Stimulated activated CD8-positive, alpha-beta memory T cell treated with anti-CD3 and anti-CD28 coated beads, Interleukin-12 subunit alpha, Interleukin-12 subunit beta, amount 100 ng/mL, for 4 hours (primary cell): ENCODE measurements around the gene CCDC33.

Experiments used
- DNase-seq: peaks from one replicate; pipeline ENCODE4 v3.0.0-alpha.2; 2020; ENCODE audit warnings: low read depth

Gene CCDC33

DNA sequence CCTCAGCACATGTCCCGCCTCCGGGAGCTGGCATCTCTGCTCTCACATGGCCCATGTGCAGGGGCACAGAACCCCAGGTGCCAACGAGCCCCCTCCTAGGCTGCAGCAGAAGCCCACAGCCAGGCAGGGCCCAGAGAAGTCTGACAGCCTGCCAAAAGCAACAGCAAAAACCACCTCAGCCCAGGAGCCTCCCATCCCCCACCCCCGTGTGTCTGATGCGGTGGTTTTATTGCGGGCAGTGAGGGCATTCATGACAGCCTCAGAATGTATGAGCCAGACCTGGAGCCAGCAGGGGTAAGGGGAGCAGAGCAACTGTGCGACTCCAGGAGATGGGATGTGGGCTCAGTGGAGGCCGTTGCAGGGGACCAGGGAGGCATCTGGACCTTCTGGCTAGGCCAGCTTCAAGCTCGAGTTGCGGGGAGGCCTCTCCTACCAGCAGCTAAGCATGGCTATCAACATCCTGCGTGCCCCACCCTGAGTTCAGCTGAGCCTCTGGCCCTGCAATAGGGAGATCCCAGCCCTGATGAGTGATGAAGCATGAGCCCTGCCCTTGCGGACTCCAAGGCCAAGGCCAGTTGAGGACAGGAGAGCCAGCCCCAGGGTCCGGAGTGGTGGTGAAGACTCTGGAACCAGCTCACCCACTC is 78.8 kb downstream of the CCDC33 start:
- DNase-seq: no peak

DNA sequence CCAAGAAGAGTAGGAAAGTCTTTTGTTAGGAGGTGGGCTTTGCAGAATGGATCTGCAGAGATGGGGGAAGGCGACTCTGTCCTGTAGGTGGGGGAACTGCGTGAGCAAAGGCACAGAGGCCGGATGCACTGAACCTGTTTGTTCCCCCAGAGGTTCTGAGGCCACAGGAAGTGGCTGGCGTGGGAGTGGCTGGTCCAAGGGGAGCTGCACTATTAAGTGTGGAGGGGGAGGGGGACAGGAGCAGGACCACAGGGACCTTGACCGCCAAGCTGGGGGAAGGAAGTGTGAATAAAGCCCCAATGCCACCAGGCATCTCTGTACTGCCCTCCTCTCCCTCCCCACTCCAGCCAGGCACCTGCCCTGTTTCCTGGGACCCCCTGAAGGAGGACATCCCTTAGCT is 79.5 kb downstream of the CCDC33 start:
- DNase-seq: no peak

DNA sequence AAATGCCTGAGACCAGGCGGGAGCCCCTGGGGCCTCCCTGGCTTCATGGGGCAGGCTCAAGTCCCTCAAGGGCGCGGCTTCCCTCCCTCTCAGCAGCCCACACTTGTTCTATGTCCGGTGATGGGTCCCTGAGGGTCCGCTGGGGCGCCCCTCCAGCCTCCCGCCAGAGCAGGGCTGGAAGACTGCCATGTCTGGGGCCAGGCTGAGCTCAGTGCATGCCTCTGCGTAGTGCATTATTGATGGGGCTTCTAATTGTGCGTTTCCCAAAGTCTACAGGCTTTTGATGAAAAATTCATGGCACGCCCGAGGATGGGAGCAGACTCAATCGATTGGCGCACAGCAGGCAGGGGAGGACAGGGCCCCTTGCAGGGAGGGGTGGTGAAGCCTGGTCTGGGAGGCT is 80.0 kb downstream of the CCDC33 start:
- no peak for DNase-seq

DNA sequence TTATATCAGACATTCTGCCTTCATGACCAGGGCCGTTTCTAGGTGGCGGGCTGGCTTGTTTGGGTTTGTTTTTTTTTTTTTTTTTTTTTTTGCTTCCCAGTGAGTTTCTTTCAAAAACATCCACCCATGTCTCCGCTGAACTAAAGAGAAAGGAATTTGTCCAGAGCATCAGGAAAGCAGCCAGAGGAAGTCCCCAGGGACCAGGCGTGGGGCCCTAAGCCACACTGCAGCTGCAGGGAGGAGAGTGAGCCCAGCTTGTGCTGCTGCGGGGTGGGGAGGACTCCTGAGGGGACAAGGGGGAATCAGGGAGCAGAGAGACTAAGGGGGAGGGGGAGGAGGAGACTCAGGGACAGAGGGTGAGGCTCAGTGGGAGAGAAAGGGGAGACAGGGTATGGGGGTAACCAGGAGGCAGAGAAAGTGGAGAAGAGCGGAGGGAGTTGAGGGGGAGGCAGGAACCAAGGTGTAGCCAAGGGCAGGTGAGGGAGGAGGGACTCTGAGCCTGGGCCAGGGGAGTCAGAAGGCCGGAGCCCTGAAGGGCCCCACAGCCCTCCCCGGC is 81.8 kb downstream of the CCDC33 start:
- DNase-seq: no peak

DNA sequence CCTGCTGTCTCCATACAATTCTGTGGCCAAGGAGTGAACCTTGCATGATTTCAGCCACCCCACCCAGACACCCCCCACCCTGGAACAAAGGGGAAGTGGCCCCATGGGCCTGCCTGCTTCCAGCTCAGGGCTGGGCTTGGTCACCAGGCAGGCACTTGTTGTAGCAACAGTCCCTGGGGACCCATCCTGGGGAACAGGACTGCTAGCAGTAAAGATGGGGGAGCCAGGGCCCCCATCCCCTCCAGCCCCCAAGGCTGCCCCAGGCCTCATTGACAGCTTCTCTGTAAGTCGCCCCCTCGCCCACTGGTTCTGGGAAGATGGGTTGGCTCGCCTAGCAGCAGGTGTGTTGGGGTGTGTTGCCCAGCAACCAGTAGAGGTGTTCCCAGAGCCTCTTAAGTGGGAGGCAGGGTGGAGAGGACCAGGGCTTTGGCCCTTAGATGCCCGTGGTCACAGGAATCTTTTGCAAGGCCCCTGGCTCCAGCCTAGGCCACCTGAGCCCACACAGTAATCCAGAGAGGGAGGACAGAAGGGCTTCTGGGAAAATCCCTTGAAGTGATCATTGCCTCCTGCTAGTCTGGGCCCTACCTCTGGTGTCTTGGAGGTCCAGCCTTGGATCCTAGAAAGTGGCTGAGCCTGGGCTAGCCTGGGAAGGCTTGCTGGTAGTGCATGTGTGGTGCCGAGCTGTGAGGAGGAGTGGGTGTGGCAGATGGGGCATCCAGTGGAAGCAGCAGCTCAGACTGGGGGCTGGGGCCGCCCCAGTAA is 82.4 kb downstream of the CCDC33 start:
- no peak for DNase-seq

DNA sequence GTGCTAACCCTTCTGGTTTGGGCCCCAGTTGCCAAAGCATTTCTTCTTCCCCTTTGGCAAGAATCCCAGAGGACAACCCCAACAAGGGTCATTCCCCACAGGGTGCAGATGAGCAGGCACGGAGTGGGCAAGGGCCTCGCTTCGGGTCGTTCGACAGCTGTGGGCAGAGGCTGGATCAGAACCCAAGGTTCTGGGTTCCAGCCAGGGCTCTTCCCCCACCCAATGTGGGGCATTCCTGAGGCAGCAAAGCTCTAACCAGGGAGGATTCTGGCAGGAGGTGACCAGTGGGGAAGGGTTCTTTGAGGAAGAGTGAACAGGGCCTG is 83.0 kb downstream of the CCDC33 start:
- no peak for DNase-seq

DNA sequence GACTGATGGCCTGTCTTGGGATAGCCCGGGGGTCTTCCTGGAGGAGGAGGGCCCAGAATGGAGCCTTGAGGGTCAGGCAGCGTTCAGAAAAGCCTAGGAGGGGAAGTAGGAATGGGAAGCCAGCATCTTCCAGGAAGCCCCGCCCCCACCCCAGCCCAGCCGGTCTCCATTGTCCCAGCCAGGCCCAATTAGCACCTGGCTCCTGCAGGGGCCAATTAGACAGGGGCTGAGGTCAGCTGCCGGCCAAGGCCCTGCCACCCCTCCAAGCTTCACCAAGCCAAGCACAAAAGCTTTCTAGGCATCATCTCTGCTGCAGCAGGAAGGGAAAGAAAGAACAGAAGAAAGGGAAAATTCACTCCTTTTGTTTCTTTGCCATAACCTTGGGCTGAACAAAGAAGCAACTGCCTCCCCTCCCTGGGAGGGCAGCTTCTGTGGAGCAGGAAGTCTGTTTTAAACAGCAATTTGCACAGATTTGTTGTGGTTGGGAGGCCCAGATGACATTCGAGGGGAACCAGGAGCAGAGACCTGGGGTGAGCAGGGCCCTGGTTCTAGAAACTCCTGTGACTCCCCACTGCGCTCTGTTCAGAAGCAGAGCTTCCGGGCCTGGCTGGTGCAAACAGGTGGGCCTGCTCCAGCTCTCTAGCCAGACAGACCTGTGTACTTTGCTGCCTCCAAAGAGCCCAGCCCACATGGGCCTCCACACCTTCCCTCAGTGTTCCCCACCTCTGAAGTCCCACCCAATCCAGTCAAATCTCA is 83.6 kb downstream of the CCDC33 start:
- DNase-seq: no peak

DNA sequence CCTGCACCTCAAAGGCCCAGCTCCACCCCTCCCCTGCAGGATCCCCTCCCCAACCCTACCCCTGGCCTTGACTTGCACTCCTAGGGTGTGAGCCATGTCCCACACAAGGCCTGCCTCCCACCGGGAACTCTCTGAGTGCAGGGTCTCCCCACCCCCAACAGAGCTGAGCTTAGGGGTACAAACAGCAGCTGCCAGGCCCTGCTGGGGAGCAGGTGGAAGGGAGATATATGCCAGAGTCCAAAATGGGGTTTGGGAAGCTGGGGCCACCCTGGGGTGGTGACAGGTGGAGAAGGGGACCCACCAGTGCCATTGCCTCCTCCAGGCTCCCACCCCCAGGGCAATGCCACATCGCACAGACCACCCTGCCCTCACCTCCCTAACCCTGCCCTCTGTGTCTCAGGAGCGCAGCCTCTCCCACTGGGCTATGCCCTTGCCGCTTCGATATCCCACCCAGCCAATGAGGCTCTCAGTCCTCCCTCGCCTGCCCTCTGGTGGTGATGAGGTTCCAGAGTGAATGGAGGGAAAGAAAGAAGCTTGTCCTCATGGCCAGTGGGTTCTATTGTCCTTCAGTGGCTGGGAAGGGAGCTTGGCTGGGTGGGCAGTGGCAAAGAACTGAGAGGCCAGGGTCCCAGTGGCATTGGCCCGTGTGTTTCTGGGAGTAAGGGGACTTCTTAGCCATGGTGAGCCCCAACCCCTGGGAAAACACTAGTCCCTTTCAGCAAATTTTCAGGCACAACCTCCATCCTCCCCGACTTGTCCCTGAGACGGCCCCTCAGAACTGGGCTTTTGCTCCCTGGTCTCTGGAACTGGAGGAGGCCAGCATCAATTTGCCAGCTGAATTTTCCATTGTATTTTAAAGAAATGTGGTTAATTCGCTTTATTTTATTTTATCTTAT is 84.5 kb downstream of the CCDC33 start:
- DNase-seq: no peak

DNA sequence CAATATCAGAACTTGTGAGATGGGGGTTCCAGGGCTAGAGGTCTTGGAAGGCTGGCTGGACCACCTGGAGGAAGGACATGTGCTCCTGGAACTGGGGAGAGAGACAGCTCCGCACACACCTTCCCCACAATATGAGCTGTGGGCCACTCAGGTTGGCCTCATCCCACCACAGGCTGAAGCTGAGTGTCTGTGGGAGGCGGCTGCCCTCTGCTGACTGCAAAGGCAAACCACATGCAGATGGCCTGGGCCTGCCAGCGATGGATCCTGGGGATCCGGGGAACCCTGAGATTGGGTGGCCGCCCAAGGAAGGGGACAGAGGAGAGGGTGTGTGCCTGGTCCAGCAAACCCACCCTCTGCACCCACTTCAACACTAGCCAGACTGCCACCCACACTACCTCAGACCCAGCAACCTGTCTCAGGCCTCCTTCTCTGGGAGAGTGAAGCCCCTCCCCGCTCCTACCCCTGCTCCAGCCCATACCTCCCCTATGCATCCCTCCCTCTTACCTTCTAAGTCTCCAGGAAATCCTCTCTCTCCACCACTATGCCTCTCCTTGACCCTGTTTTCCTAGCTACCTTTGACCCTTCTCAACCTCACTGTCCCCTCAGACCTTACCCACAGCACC is 86.5 kb downstream of the CCDC33 start:
- peak; percentile 17 for DNase-seq

DNA sequence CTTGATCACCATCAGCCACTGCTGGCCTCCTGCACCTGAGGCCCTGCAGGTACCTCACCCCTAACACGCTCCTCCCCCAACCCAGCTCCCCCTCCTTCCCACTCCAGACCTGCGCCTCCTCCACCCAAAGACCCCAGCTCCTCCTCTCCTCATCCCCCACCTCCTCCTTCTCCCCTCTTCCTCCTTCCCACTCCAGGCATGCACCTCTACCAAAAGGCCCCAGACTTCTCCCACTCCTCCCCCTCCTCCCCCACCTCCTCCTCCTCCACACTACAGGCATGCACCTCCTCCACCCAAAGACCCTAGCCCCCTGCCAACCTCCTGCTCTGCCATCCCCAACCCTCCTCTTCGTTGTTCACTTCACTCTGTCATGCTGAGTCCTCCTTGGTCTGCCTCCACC is 88.6 kb downstream of the CCDC33 start:
- no peak for DNase-seq

DNA sequence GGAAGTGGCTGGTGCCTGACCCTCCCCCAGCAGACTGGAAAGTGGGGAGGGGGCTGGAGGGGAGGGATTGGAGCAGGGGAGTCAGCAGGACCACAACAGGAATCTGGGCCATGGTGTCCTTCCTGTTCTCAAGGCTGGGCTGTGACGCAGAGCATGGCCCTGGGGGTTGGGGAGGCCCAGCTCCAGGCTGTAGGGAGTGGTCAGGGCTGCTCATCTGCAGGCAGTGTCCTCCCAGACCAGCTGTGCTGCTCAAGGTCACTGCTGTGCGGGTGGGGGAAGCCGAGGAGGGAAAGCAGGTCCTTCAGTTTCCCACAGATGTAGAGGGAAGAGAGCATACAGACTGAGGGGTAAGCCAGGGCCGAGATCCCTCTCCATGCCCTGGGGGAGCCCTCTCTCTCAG is 90.6 kb downstream of the CCDC33 start:
- DNase-seq: no peak

DNA sequence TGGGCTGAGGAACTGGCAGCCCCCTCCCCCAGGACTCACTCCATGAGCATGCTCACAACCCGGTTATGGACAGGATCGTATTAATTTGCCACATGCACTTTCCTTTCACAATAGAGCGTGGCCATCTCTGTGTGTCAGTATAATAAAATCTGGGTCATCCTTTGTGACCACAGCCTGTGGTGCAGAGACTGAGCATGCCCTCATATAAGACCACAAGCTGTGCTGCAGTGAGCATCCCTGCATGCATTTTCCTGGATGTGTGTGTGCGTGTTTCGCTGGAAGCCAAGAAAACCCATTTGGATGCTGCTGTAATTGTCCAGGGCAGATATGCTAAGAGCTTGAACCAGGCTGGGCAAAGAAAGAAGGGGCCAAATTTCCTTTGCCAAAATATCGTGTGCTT is 91.6 kb downstream of the CCDC33 start:
- no peak for DNase-seq

DNA sequence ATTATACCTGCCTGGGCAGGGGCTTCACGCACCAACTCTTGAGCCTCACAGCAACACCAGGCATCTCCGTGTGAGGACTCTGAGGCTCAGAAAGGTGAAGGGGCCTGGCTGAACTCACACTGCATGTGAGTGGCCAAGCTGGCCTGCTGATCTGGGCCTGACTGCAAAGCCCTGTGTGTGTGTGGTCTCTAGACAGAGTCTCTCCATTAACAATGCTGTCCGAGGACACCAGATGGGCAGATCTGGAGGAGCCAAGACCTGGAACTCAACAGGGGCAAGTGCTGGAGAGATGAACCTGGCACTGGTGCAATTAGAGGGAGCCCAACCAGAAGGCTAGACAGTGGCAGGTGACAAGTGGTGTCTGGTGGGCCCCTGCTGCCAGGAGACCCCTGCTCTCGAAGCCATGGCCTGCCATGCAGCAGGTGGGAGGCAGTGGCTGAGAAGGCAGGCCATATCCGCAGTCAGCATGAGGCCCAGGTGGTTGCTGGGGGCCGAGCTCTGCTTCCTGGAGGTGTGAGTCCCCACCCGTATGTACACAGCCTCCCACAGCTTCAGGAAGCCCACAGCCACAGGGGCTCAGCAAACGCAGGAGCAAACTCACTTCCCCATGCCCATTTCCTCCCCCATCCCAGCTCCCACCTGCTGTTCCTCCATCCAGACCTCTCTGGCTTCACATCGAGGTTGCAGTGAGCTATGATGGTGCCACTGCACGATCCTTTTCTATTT is 92.4 kb downstream of the CCDC33 start:
- no peak for DNase-seq

DNA sequence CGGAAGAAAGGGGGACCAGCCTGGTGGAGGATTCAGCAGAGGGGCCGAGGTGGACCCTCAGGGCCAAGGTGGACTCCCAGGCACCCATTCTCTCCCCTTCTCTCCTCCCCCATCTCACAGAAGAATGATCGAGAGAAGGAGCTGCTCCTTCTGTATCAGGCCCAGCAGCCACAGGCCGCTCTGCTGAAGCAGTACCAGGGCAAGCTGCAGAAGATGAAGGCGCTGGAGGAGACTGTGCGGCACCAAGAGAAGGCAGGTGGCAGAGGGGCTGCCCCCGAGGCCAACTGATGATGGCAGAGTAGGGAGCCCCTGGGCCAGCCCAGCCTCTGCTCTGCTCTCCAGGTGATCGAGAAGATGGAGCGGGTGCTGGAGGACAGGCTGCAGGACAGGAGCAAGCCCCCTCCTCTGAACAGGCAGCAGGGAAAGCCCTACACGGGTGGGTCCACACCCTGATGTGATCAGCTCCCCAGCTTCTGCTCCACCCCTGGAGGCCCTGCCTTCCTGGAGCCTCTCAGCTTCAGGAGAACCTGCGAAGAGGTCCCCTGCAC is 94.8 kb downstream of the CCDC33 start:
- DNase-seq: no peak

DNA sequence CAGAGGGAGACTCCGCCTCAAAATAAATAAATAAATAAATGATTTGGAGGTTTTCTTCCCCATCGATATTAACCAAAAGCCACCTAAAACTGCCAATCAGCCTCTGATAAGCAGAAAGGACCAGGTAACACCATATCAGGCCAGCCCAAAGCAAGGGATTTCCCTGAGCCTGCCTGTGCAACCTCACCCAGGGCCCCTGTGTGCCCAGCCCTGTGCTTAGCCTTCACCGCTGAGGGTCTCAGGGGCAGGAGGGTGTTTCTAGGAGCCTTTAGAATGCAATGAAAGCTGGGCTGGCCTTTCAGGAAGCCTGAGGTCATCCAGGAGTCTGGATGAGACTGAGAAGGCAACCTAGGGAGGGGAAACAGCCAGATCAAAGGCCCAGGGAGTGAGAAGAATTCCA is 95.9 kb downstream of the CCDC33 start:
- DNase-seq: no peak

DNA sequence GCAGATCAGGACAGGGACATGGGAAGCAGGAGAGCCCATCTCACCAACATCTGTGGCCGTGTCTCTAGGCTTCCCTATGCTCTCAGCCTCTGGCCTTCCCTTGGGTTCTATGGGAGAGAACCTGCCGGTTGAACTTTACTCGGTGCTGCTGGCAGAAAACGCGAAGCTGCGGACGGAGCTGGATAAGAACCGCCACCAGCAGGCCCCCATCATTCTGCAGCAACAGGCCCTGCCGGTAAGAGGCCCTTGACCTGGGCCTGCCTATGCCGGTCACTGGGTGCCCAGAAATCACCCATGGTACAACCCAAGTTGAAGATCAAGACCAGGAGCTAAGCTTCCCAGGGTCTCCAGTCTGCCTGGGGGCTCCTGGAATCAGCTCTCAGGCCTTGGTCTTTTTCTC is 96.5 kb downstream of the CCDC33 start:
- no peak for DNase-seq

DNA sequence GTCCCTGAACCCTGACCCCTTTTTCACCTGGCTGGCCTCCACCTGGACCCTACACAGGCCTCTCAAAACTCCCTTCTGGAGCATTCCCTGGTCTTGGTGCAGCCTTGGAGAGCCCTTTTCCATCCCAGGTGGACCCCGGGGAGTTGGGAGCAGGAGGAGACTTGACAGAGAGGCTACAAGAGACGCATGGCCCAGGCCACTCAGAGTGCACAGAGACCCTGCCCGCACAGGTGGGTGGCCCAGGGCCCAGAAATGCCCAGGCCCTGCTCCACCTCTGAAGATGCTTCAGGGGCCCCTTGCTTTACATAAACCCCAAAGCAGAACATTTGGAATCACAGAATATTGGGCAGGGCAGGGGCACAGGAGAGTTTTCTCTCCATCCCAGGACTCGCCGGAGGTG is 97.0 kb downstream of the CCDC33 start:
- no peak for DNase-seq

DNA sequence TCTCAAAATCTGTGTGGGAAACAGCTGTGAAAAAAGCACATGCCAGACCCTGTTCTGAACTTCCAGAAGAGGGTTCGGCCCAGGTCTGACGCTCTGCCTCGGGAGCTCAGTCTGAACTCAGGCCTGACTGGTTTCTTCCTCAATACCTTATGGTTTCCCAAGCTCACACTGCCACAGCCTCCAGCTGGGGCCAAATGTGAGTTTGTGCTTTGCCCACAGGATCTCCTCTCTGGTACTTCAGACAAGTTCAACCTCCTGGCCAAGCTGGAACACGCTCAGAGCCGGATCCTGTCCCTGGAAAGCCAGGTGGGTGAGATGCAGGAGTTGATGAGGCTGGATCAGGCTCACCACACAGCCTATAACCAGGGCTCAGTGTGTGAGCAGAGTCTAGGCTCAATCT is 97.5 kb downstream of the CCDC33 start:
- DNase-seq: no peak

DNA sequence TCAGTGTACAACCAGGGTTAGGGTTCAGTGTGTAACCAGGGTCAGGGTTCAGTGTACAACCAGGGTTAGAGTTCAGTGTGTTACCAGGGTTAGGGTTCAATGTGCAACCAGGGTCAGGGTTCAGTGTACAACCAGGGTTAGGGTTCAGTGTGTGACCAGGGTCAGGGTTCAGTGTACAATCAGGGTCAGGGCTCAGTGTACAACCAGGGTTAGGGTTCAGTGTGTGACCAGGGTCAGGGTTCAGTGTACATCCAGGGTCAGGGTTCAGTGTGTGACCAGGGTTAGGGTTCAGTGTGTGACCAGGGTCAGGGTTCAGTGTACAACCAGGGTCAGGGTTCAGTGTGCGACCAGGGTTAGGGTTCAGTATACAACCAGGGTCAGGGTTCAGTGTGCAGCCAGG is 98.0 kb downstream of the CCDC33 start:
- no peak for DNase-seq

DNA sequence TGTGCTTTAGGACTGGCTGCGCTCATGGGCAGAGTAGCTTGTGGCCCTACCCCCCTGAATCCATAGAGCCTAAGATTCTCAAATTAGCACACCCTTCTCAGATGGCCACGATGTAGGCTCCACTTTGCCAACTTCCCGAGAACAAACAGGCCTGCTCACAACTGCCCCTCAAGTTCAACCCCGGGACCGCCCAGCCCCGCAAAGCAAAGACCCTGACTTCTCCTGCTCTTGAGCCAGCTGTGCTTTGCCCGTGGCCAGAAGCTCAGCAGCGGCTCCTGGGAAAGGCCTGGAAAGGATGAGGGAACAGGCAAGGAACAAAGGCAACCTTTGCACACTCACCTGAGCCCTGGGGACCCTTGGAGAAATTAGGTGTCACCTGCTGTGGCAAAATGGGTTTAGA is 99.3 kb downstream of the CCDC33 start:
- no peak for DNase-seq
